Smooth muscle cell (in vitro differentiated cells): ENCODE results near the gene ITLN1. TPM values are rescaled to one million over a fixed set of nuclear protein-coding genes. Genes with fewer than 3 reads are reported as not detected.

Source experiments
- DNase-seq: peaks from one replicate; lab custom pipeline; 2025; ENCODE audit not compliant: unreplicated experiment; lab: John Stamatoyannopoulos, UW
- H2AFZ ChIP-seq: fragments of 200-600 bp; sonication (generic); 2 replicates; pipeline ENCODE4 v1.6.0; 2016; ENCODE audit warnings: antibody characterized with exemption, low read depth, mild to moderate bottlenecking
- H3F3A ChIP-seq: fragments of 200-600 bp; sonication (generic); 2 replicates; pipeline ENCODE4 v1.6.0; 2017; ENCODE audit warnings: antibody characterized with exemption, low read depth
- H3K27ac ChIP-seq: fragments of 200-600 bp; sonication (generic); 2 replicates; pipeline ENCODE4 v1.5.1; 2016; ENCODE audit warnings: low read depth, mild to moderate bottlenecking
- H3K27me3 ChIP-seq: fragments of 200-600 bp; sonication (generic); 2 replicates; pipeline ENCODE4 v1.6.1; 2016; ENCODE audit warnings: low read depth, mild to moderate bottlenecking
- H3K36me3 ChIP-seq: fragments of 200-600 bp; sonication (generic); 2 replicates; pipeline ENCODE4 v1.5.1; 2016; ENCODE audit warnings: low read depth
- H3K4me1 ChIP-seq: fragments of 200-600 bp; sonication (generic); 2 replicates; pipeline ENCODE4 v1.5.1; 2016; ENCODE audit warnings: low read depth
- H3K4me2 ChIP-seq: fragments of 200-600 bp; sonication (generic); 2 replicates; pipeline ENCODE4 v1.6.0; 2016; ENCODE audit warnings: mild to moderate bottlenecking
- H3K4me3 ChIP-seq: fragments of 200-600 bp; sonication (generic); 2 replicates; pipeline ENCODE4 v1.5.1; 2016; ENCODE audit warnings: mild to moderate bottlenecking
- H3K79me2 ChIP-seq: fragments of 200-600 bp; sonication (generic); 2 replicates; pipeline ENCODE4 v1.6.0; 2016; ENCODE audit warnings: low read depth, mild to moderate bottlenecking
- H3K9ac ChIP-seq: fragments of 200-600 bp; sonication (generic); 2 replicates; pipeline ENCODE4 v1.6.0; 2016; ENCODE audit warnings: low read depth
- H3K9me3 ChIP-seq: fragments of 200-600 bp; sonication (generic); replicated peaks from 2 replicates; pipeline ENCODE4 v1.5.1; 2016; ENCODE audit warnings: low read depth
- H4K20me1 ChIP-seq: fragments of 200-600 bp; sonication (generic); 2 replicates; pipeline ENCODE4 v1.6.0; 2016; ENCODE audit warnings: low read depth
- CTCF ChIP-seq: fragments of 200-600 bp; sonication (generic); IDR thresholded peaks from 2 replicates; pipeline ENCODE4 v1.5.1; 2017; ENCODE audit warnings: borderline replicate concordance, mild to moderate bottlenecking, antibody characterized with exemption; ENCODE audit not compliant: insufficient read depth, poor library complexity, severe bottlenecking
- WGBS: methylation state at CpG from one replicate; pipeline ENCODE4 v1.1.7; 2016; ENCODE audit warnings: low lambda C conversion rate; 5-methylcytosine and 5-hydroxymethylcytosine counted together
- polyA plus RNA-seq: library from polyadenylated mRNA; unstranded; fragments of >200 nt; fragmentation: Nextera tagmentation; extraction: Ambion mirVana; gene quantifications from 2 replicates; pipeline ENCODE4 v1.2.1, GENCODE V29; 2016
- total RNA-seq: library from RNA; depleted of rRNA; stranded (reverse); fragments of >200 nt; gene quantifications from 2 replicates; pipeline ENCODE4 v1.2.3, GENCODE V29; 2014

ITLN1 gene
- total and polyA plus RNA-seq, 2 experiments from 2014 or later, result not detected

DNA sequence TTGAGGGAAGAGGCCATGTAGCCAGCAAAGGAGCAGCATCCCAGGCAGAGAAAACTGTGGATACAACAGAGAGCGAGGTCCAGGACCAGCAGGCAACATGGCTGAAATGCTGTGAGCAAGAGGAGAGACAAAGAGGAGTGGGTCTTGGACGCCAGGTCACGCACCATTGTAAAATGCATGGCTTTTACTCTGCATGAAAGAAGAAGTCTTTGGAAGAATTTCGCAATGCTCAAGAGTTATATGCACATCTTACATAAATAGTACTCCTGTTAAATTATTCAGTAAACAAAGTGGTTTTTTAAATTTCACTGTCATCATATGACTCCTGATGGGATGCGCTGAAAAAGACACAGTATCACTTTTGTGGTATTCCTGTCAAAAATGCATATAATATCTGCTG is 25.8 kb downstream of the ITLN1 start:
- Histone ChIP-seq H3F3A (no peaks in the 10 kb centered on the region), H4K20me1 (no peaks in the 10 kb centered on the region), H3K9me3 (no peaks in the 10 kb centered on the region), H3K79me2 (no peaks in the 10 kb centered on the region), H3K27ac (no peak overlapping the region), H3K4me2 (no peak overlapping the region), H3K9ac (no peak overlapping the region), H2AFZ (no peak overlapping the region), H3K36me3 (no peaks in the 10 kb centered on the region), H3K4me3 (no peak overlapping the region), H3K27me3 (no peaks in the 10 kb centered on the region), H3K4me1 (no peaks in the 10 kb centered on the region)
- 94% methylated on average over 5 of the region's 5 CpGs for WGBS
- DNase-seq, result no peak
- no peak for TF ChIP-seq CTCF

DNA sequence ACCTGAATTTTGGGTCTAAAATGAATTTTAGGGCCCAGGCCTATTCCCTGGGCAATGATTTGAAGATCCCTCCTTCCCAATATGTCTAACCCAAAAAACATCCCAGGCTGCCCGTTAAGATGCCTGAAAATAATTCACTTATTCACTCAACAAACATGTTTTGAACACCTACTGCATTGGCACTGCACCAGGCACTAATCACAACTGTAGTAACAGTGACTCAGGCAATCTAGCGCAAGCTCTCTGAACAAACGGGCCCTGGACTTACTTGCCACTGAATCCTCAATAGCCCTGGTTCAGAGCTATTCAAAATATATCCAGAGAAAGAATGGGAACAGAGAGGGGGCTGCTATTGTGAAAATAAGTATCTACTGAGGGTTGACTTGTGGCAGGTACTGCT is 26.5 kb downstream of the ITLN1 start:
- no peak overlapping the region for H3K9ac ChIP-seq
- WGBS, result 87% methylated on average over 3 of the region's 3 CpGs
- H3K4me3 ChIP-seq, result no peak overlapping the region
- H3K36me3 ChIP-seq, result no peaks in the 10 kb centered on the region
- H3K79me2 ChIP-seq, result no peaks in the 10 kb centered on the region
- no peak overlapping the region for H3K27ac ChIP-seq
- H3K4me1 ChIP-seq, result no peaks in the 10 kb centered on the region
- no peaks in the 10 kb centered on the region for H3F3A ChIP-seq
- no peak for DNase-seq
- H3K9me3 ChIP-seq, result no peaks in the 10 kb centered on the region
- H3K4me2 ChIP-seq, result no peak overlapping the region
- H3K27me3 ChIP-seq, result no peaks in the 10 kb centered on the region
- H4K20me1 ChIP-seq, result no peaks in the 10 kb centered on the region
- no peak for TF ChIP-seq CTCF
- no peak overlapping the region for H2AFZ ChIP-seq

- TF ChIP-seq CTCF, result no peak
- no peaks in the 10 kb centered on the region for H3K4me1 ChIP-seq
- no peak overlapping the region for H3K9ac ChIP-seq
- no peaks in the 10 kb centered on the region for H3K27me3 ChIP-seq
- no peak overlapping the region for H3K4me2 ChIP-seq
- no peaks in the 10 kb centered on the region for H3K79me2 ChIP-seq
- no peaks in the 10 kb centered on the region for H3K9me3 ChIP-seq
- H3K4me3 ChIP-seq, result no peak overlapping the region
- no peak overlapping the region for H3K27ac ChIP-seq
- no peak for DNase-seq
- no peaks in the 10 kb centered on the region for H4K20me1 ChIP-seq
- H3F3A ChIP-seq, result no peaks in the 10 kb centered on the region
- 86% methylated on average over 4 of the region's 4 CpGs for WGBS
- no peaks in the 10 kb centered on the region for H3K36me3 ChIP-seq
- no peak overlapping the region for H2AFZ ChIP-seq
Measured at GRCh38 chr1:160858097-160858496, 26.9 kb downstream of the ITLN1 start.

DNA sequence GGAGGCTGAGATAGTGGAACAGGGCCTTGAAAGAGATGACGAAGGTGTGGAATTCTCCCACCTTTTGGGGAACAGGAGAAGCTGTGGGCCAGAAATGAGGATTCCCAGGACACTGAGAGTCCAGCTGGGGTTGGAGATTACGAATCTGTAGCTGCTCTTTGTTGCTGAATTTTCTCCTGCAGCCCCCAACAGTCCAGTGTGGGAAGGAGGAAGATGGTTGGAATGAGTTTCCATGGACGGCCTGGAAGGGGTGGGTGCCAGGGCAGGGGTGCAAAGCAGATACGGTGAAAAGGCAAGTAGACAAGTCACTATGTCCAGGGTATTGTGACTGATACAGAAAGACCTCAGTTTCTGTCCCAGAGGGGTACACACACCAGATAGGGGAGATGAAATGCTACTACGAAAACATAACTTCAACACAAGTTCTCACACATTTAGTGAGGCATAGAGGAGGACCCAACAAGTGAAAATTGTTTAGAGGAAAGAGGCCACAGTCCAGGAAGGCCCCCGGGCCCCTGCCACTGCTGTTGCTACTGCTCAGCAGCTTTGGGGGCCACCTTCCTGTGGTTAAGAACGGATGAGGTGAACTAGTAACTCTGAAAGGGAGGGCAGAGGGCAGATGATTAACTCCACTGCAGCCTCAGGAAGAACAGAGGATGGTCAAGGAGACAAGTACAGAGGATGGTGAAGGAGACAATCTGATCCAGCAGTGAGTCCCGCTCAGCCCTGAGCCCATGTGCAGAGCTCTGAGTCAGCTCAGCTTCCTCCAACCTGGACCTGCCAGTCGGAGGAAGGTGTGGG is 29.6 kb downstream of the ITLN1 start:
- no peaks in the 10 kb centered on the region for H3K4me1 ChIP-seq
- H3K9me3 ChIP-seq, result no peaks in the 10 kb centered on the region
- WGBS, result 82% methylated on average over 9 of the region's 9 CpGs
- no peak overlapping the region for H2AFZ ChIP-seq
- H3K36me3 ChIP-seq, result no peaks in the 10 kb centered on the region
- H3K4me2 ChIP-seq, result no peak overlapping the region
- no peak overlapping the region for H3K27ac ChIP-seq
- no peak overlapping the region for H3K4me3 ChIP-seq
- no peak for DNase-seq
- H3K27me3 ChIP-seq, result no peaks in the 10 kb centered on the region
- H3K9ac ChIP-seq, result no peak overlapping the region
- no peak for TF ChIP-seq CTCF
- H4K20me1 ChIP-seq, result no peaks in the 10 kb centered on the region
- H3F3A ChIP-seq, result no peaks in the 10 kb centered on the region
- no peaks in the 10 kb centered on the region for H3K79me2 ChIP-seq
